OCI-LY3 (cell line): Measurements from ENCODE around the gene WFDC8.
"Not testable (repeated sequence)": the region's sequence is repeated elsewhere in the genome, so short reads cannot be mapped to it uniquely, and the experiment has no call there.

Experiments
- EZH2phosphoT487 ChIP-seq: fragments of 200-600 bp; shearing (Covaris generic); IDR thresholded peaks from 2 replicates; pipeline ENCODE4 v1.6.1; 2018; ENCODE audit warnings: antibody characterized with exemption, mixed run types, low read depth
- TF ChIP-seq, protein P1 (sequence below): fragments of 200-600, 300-600 bp; sonication (generic); IDR thresholded peaks from 2 replicates; pipeline ENCODE4 v1.5.1; 2014; ENCODE audit warnings: antibody characterized with exemption, low read length, low read depth

- TF ChIP-seq, protein P1, sequence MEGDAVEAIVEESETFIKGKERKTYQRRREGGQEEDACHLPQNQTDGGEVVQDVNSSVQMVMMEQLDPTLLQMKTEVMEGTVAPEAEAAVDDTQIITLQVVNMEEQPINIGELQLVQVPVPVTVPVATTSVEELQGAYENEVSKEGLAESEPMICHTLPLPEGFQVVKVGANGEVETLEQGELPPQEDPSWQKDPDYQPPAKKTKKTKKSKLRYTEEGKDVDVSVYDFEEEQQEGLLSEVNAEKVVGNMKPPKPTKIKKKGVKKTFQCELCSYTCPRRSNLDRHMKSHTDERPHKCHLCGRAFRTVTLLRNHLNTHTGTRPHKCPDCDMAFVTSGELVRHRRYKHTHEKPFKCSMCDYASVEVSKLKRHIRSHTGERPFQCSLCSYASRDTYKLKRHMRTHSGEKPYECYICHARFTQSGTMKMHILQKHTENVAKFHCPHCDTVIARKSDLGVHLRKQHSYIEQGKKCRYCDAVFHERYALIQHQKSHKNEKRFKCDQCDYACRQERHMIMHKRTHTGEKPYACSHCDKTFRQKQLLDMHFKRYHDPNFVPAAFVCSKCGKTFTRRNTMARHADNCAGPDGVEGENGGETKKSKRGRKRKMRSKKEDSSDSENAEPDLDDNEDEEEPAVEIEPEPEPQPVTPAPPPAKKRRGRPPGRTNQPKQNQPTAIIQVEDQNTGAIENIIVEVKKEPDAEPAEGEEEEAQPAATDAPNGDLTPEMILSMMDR, result not testable (repeated sequence)
- not testable (repeated sequence) for TF ChIP-seq EZH2phosphoT487
Measured at GRCh38 chr20:45585986-45586385, 6.9 kb upstream of the WFDC8 start.
